HG03066 (cell line): ENCODE measurements around the gene TEX10.
"Not testable (repeated sequence)": the region's sequence is repeated elsewhere in the genome, so short reads cannot be mapped to it uniquely, and the experiment has no call there.

ENCODE experiments used
- ATAC-seq: cut with Tn5 transposase; IDR thresholded peaks from one replicate; pipeline ENCODE4 v1.9.1; 2021; ENCODE audit warnings: low read depth; ENCODE audit not compliant: unreplicated experiment

TEX10 gene

DNA sequence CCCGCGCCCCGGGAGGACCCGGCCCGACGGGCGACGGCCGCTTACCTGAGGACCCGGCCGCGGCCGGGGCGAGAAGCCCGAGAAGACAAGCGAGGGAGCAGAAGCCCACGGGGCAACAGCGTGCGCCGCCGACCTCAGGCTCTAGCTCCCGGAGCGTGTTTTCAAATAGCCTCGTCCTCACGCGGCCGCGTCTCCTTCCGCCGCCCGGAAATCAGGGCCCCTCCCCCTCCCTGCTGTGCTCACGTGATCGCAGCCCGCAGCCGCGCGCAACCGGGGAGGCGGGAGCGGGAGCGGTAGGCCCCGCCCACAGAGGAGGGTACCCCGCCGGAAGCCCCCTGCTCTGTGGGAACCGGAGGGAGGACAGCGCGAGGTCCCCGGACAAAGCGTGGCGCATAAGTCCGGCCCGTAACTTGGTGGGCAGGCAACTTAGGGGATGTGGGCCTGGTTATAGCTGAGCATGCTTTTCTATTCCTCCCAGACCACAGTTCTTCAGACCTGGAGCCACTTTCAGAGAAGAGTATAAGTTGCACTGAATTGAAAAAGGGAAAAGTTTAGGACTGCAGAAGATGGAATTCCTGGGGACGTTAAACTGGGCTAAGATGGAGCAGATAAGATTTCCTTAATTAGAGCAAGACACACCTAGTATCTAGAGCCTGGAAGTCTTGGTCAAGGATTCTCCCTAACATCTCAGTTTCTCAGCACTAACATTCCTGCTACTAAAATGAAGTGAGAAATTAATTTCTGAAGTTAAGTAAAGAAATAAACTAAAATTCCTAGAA lies at the start of gene TEX10:
TEX10 (minus strand) TSS at position 216 of the 779 bp plus-strand sequence. CDS start 3,579 bp downstream, outside the sequence.
- peak; percentile 79 for ATAC-seq

GRCh38 chr9:100401042-100401441 lies 48.3 kb upstream of the TEX10 start:
- no peak for ATAC-seq

DNA sequence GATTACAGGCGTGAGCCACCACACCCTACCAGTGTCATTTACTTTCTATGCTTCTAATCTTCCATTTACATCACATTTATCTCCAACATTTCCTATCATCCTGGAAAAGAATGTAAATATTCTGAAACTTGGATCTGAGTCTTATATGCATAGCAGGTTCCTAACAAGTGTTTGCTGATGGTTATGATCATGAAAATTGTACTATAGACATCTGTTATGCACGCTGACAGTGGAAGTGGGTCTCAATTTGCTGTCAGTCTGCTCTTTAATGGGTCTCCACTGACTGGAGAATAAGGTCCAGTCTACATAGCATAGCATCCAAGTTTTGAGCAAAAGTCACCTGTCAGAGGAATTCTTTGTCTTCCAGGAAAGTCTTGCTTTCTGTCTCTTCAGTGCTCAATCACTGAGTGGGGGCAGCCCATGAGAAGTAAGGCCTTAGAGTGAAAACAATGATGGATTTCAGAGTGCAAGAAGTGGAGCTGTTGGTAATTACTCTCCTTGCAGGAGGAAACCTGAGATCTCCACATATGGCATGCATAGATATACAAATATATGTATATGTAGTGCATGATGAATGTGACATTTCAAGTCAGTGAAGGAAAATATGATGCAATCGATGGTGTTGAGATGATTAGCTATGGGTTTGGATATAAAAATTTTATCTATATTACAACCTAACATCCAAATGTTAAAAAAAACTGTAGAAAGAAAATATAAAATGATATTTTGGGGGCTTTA lies 45.0 kb upstream of the TEX10 start:
- ATAC-seq, result no peak

GRCh38 chr9:100396769-100397168 lies 44.0 kb upstream of the TEX10 start:
- ATAC-seq, result no peak

GRCh38 chr9:100394816-100395215 lies 42.1 kb upstream of the TEX10 start:
- ATAC-seq, result no peak

GRCh38 chr9:100394032-100394695 lies 41.4 kb upstream of the TEX10 start:
- ATAC-seq, result no peak

GRCh38 chr9:100392989-100393388 lies 40.2 kb upstream of the TEX10 start:
- ATAC-seq, result not testable (repeated sequence)

DNA sequence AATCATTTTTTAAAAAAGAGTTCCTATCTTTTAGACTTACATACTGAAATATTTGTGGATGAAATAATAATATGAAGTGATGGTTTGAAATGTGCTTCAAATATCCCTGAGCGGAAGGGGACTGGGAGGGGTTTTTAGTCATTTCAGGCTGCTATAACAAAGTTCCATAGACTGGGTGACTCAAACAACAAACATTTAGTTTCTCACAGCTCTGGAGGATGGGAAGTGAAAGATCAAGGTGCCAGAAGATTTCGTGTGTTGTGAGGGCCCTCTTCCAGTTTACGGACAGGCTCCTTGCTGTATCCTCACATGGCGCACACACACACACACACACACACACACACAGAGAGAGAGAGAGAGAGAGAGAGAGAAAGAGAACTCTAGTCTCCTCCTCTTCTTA lies 27.1 kb upstream of the TEX10 start:
- no peak for ATAC-seq

DNA sequence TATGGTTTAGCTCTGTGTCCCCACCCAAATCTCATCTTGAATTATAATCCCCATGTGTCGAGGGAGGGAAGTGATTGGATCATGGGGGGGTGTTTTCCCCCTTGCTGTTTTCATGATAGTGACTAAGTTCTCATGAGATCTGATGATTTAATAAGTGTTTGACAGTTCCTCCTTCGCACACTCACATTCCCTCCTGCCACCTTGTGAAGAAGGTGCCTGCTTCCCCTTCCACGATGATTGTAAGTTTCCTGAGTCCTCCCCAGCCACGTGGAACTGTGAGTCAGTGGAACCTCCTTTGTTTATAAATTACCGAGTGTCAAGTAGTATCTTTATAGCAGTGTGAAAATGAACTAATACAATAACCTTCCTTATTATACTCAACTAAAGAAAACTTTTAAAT lies 24.3 kb upstream of the TEX10 start:
- ATAC-seq, result no peak

- no peak for ATAC-seq
These were observed 22.9 kb upstream of the TEX10 start for GRCh38 chr9:100375658-100376057.

- ATAC-seq, result no peak
These were observed 19.9 kb upstream of the TEX10 start for GRCh38 chr9:100372648-100373047.

GRCh38 chr9:100370064-100370723 lies 17.5 kb upstream of the TEX10 start:
- ATAC-seq, result no peak

- no peak for ATAC-seq
These were observed 15.9 kb upstream of the TEX10 start for GRCh38 chr9:100368672-100369071.

DNA sequence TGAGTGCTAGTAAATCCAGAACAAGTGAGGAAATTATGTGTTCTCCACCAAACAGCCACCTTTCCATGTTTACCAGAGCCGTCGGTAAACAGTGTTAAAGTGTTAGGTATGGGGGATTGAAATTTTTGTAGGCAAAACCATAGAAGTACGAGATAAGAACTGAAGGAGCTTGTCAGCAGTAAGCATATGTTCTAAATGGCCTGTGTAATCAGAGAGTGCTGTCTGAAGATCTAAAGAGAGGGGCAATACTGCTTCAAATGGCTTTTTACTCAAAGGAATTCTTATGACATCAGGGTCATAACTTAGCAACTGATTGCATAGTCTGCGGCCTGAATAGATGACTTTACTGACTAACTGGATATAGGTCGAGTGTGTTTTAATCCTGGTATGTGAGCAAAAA lies 13.4 kb upstream of the TEX10 start:
- no peak for ATAC-seq

DNA sequence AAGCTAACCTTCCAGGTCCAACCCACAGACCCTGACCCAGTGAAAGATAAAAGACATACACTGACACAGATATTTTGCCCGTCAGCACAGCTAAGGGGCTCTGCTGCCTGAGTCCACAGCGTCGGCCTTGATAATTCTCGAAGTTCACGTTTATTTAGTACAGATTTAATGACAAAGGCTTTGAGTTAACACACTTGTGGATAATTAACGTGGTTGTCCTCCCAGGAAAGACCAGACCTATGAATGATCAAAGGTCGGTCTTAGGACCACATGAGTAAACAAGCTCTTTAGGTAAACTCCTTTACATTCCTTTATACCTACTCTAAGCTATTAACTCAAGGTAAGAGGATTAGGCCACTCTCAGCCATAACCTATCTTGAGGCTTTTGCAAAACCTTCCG lies 11.3 kb upstream of the TEX10 start:
- ATAC-seq, result no peak

DNA sequence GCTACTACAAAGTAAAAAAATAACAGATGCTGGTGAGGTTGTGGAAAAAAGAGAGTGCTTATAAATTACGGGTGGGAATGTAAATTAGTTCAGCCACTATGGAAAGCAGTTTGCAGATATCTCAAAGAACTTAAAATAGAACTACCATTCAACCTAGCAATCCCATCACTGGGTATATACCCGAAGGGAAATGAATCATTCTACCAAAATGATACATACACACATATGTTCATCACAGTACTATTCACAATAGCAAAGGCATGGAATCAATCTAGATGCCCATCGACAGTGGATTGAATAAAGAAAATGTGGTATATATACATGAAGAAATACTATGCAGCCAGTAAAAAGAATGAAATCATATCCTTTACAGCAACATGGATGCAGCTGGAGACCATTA lies 6.3 kb upstream of the TEX10 start:
- no peak for ATAC-seq

DNA sequence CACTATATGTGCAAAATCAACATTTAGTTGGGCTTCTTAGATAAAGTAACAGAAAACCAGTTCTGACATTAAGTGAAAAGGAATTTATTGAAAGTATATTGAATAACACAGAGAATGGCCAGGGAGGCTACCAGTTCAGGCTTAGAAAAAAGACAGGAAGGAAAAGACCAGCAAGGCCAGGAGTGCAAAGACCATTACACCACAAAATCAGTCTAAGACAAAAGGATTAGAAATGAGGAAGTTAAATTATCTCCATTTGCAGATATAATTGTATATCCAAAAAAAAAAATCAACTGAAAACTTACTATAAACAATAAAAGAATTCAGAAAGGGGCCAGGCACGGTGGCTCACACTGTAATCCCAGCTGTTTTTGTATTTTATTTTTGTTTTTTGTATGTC lies 4.8 kb upstream of the TEX10 start:
- ATAC-seq, result no peak

DNA sequence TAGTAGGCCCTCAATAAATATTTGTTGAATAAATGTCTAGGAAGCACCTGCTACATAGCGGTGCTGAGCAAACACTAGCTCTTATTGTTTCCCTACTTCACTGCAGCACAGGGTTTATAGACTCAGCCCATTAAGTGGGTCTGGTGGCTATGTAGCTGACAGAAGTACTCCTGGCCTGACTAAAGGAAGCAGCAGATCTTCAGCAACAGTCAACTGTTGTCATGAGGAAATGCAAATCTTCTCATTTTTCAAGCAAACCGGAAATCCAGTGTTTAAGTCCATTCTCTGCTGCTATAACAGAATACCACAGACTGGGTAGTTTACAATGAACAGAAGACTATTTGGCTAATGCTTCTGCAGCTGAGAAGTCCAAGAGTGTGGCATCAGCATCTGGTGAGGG lies 2.8 kb upstream of the TEX10 start:
- ATAC-seq, result no peak

DNA sequence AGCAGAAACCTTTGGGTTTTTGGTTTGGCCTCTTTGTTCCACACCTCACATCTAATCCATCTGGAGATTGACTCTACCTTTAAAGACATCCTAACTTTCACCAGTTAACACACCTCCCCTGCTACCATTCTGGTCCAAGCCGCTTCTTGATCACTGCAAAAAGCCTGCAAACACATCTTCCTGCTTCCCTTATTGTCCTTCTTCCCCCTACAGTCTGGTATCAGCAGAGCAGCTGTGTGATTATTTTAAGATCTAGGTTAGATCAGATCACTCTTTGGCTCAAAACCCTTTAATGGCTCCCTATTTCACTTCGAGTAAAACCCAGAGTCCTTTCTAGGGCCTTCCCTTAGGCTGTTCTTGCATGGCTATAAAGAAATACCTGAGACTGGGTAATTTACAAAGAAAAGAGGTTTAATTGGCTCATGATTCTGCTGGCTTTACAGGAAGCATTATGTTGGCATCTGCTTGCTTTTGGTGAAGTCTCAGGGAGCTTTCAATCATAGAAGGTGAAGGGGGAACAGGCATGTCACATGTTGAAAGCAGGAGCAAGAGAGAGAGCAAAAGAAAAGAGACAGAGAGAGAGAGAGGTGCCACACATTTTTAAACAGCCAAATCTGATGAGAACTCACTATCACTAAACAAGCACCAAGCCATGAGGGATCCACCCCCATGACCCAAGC lies 1.5 kb upstream of the TEX10 start:
- no peak for ATAC-seq

- peak; percentile 36 for ATAC-seq
These were observed 478 bp downstream of the TEX10 start for GRCh38 chr9:100352201-100352726.
